NCI-H446 (cell line): ENCODE measurements around the gene BCO2.

Source experiments
- DNase-seq, 2 experiments: peaks; one replicate each; lab custom pipeline; 2025; lab: John Stamatoyannopoulos, UW

Gene BCO2

DNA sequence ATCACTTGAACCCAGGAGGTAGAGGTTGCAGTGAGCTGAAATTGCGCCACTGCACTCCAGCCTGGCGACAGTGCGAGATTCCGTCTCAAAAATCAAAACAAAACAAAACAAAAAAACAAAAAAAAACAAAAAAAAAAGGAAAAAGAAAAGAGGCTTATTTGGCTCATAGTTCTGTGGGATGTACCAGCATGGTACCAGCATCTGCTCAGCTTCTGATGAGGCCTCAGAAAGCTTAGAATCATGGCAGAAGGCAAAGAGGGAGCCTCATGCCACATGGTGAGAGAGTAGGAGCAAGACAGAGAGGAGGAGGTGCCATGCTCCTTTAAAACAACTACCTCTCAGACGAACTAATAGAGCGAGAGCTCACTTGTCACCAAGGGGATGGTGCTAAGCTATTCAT, 40.3 kb downstream of the BCO2 start:
- no peak for DNase-seq

DNA sequence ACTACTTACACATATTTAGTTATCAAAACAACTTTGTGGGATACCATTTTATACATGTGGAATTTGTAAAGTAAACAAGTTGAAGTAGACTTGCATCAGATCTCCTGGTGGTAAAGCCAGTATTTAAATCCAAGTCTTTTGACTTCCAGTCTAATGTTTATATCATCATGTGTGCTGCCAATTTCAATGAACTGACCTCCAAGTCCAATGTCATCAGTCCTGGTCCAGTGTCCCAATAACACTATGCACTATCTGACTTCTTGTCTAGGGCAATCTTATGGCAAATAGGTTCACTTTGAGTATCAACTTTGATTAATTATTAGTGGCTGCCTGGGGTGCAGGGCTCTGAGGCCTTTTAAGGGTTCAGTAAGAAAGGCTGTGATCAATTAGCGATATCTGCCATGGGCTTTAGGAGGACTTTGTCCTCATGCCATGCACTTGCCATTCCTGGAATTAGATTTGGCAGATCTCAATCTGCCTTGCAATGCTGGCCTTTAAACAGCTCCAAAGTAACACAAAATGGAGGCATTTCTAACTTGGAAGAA, 41.3 kb downstream of the BCO2 start:
- DNase-seq = no peak

DNA sequence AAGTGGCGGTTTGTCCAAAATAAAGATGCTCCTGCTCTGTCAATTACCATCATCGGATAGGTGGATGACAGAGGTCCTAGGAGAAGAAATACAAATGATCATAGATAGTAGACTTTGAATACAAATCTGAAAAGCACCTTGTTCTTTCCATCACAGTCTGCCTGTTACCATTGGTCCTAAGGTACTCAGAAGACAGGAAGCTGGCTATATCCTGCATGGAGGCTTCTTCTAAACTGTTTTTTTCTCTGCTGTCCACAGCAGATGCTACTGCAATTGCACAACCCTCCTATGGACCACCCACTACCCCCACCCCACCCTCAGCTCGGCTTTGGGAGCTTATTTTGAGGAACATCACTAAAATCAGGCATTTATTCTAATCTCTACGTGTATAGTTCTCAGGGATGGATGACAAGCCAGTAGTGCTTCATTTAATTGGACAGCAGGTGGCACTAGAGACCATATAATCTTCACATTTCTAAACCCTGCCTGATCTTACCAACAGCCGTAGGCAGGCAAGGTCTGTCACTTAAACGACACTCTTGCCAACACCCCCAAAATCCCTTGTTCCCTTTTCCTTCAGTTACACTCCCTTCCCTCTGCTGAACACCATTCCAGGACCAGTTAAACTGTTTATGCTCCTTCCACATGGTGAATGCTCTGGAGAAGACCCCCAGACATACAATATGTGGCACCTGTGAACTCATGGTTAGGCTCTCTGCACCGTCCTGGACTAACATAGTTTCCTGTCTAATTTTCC, 44.3 kb downstream of the BCO2 start:
- DNase-seq = peak; percentile 68 to 83

DNA sequence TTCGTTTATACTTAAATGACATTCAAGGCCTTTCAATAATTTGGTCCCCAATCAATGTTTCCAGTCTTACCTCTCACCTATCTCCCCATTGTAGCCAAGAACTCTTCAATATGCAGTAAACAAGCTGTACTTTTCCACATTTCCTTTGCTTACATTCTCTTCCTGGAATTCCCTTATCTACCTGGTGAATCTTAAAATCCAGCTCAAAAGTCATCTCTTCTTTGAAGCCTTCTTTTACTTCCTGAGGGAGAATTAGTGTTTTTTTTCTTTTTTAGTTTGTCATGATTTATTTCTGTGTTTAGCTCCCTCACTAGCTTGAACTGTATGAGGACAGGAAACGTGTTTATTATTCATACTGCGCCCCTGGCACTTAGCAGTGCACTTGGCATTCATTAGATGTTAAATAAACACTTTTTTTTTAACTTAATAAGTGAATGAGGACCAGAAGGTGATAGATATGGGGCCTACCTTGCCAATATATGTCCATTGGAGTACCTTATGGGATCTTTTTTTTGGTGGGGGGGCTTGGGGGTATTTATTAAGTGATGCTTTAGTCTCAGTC, 46.0 kb downstream of the BCO2 start:
- DNase-seq = no peak

DNA sequence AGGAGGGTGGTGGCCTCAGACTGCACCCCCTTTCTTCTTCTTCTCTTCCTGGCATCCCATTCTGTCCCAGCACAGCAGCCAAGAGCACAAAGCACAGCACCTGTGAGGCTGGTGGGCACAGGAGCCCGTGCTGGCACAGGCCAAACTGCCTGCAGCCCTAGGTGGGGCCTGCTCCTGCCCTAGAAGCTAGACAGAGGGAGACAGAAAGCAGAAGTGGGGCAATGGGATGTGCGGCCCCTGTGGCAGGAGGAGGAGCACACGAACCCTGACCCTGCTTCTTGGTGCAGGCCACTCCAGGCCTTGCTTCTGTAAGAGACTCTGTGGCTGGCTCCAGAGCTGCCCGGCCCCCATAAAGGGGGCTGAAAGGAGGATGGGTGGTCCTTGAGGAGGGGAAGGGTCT, 47.0 kb downstream of the BCO2 start:
- DNase-seq = no peak

DNA sequence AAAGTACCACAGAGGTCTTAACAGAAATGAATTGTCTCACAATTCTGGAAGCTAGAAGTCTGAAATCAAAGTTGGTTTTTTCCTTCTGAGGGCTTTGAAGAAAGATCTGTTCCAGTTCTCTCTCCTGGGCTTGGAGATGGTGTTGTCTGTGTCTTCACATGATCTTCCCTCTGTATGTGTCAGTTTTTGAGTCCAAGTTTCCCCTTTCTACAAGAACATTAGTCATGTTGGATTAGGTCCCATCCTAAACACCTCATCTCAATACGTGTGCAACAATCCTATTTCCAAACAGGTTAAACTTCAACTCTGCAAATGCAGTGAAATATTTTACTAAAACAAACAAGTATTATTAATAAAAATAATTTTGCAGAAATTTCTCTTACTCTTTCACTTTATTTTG, 47.8 kb downstream of the BCO2 start:
- DNase-seq = no peak

DNA sequence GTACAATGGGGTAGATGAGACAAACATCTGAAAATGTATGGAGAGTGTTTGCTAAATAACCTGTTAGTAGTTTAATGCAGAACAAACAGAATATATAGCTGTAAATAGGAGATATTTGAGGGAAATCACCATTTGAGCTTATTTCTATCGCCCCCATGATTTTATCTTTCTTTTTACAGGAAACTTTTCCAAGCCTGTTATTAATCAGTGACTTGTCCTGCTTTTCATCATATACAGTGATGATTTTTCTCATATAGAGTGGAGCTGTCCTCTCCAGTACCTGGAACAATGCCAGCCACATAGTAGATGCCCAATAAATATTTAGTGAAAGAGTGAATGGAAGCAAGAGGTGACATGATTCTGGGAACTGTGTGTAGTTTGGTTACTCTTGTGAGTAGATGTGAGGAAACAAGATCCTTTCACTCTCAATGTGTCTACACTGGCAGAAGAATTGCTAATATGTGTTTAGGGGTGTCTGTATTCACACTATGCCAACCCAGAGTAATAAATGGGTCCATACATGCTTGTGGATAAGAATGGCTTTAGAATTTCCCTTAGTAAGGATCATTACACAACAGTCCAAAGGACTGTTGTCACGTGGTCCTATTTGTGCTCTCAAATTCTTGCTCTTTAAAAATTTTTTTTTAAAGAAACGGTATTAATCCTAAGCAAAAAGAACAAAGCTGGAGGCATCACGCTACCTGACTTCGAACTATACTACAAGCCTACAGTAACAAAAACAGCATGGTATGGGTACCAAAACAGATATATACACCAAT, 48.6 kb downstream of the BCO2 start:
- no peak for DNase-seq

DNA sequence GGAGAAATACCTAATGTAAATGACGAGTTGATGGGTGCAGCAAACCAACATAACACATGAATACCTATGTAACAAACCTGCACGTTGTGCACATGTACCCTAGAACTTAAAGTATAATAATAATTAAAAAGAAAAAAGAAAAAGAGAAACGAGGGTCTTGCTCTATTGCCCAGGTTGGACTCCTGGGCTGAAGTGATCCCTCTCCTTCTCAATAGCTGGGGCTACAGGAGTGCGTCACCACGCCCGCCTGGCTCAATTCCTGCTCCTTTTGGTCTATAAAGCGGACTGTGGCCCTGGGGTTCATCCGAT, 50.4 kb downstream of the BCO2 start:
- no peak for DNase-seq

DNA sequence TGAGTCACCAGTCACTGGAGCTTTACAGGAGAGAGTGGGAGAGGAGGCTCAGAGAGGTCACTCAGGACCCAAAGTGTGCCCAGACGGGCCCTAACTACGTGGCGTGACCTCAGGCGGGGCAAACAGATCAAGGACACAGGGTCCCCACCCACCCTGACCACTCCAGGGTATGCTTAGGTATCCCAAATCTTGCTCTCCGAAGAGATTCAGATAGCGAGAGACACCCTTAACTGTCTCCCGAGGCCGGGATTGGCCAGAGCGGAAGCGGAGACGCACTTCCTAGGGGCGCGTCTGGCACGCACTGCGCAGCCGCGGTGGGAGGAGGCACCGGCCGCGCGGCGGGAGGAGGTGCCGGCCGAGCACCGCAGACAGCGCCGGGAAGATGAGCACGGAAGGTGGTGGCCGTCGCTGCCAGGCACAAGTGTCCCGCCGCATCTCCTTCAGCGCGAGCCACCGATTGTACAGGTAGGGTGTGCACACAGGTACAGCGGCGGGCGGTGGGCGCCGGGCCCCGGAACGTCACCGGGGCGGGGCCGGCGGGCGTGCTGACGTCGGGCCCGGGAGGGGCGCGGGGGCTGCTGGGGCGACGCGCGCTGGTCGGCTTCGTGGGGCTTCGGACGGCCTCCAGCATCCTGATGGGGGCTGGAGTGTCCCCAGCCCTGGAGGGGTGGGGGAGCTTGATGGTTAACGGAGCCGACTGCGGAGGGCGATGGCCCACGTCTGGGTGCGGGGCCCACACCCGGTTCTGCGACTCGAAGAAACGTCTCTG, 50.9 kb downstream of the BCO2 start, which contains the start of gene PTS:
TSS of gene PTS (plus strand) at position 367 of the 769 bp plus-strand sequence. CDS start at position 383, 16 bp downstream.
- DNase-seq = peak; percentile 79 to 92

DNA sequence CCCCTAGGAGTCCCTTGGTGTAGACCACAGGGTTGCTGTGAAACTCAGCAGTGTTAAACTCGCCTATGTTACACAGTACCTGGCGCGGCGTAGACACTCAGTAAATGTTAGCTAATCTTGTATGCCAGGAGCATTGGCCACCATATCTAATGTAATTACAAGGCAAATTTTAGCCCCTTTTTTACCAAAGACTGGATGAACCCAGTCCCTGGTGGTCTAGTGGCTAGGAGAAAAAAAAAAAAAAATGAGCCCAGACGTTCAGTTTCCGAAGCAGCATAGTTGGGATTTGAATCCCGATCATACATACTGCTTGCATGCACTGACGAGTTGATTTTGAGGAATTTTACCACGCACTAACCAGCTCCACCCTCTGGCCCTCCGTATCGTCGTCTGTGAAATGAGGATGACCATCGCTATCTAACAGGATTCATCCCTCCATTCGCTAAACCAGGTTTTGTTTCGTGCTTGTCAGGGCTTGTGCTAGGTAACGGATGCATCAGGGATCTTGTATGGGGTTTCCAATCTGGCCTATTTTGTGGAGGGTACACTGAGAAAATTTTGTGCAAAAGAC, 51.6 kb downstream of the BCO2 start:
- no peak for DNase-seq

DNA sequence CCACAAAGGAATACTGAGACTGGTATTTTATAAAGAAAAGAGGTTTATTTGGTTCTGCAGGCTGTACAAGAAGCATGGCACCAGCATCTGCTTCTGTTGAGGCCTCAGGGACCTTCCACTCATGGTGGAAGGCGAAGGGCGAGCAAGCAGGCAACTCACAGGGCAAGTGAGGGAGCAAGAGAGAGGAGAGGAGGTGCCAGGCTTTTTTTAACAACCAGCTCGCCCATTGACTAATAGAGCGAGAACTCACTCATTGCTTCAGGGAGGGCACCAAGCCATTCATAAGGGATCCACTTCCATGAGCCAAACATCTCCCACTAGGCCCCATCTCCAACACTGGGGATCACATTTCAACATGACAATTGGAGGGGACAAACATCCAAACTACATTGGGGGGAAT, 52.2 kb downstream of the BCO2 start:
- no peak for DNase-seq

DNA sequence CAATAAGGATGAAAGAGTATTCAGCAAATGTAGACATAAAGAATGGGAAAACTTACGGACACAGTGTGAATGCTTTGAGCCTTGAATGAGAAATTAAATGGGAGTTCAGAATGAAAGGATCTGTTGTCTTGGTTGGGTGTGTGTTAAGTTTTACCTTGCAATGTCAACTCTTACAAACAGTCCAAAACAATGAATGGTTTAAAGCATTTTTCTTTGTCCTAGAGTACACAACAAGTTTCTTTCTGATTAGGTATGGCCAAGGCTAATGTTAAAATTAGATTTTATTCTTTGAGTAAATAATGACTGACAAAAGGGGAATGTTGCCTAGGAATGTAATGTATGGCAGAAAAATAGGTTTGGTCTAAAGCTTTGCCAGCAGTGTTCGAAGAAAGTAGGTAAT, 53.4 kb downstream of the BCO2 start:
- no peak for DNase-seq

DNA sequence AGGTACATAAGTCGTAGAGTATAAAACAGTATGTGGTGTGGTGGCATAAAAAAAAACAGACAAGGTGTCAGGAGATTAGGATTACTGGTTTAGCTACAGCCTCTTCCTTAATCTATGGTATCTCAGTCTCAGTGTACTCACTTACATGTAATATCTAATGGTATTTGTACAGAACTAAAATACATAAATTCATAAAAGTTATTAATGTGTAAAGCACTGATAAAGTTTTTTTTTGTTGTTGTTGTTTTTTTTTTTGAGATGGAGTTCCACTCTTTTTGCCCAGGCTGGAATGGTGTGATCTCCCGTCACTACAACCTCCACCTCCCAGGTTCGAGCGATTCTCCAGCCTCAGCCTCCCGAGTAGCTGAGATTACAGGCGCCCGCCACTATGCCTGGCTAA, 53.8 kb downstream of the BCO2 start:
- DNase-seq = no peak

DNA sequence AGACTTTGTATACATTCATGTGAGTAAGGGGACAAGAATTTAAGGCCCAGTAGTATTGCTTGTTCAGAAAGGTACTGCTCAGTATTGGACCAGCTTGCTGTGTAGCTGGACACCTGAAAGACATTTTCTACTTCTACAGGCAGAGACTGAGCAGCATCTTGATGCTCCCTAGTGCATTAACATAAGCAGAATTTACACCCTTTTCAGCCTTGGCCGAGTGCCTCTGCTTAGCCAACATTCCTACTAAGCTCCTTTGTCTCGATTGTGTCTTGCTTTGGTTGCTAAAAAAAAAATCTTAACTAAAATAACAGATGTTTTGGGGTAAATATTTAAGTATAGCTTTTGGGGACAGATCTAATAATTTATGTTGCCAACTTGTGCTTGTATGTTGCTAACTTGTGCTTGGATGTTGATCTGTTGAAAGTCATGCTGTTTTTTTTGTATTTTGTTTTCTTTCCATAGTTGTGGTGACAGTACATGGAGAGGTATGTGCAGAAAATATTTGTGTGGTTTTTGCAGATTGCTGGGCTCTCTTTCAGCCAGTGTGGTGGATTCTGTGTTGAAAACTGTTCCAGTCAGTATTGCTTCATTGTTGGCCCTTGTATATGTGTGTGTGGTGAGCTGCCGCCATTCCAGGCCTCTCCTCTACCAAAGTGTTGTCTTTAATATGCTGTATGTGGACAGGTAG, 54.6 kb downstream of the BCO2 start:
- DNase-seq = no peak

DNA sequence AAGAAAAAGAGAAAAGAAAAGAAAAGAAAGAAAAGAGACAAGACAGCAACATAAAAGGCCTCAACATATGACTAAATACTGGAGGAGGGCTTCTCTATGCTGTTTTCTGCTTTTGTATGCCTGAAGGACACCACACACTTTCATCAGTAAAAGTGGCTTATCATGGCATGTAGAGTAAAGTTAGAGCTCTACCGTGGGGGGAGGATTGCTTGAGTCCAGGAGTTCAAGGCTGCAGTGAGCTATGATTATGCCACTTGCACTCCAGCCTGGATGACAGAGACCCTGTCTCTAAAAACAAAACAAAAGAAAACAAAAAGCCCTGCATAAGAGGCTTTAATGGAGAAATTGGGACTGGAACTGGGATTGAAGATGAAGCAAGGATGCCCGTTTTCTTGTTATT, 56.6 kb downstream of the BCO2 start:
- DNase-seq = no peak

DNA sequence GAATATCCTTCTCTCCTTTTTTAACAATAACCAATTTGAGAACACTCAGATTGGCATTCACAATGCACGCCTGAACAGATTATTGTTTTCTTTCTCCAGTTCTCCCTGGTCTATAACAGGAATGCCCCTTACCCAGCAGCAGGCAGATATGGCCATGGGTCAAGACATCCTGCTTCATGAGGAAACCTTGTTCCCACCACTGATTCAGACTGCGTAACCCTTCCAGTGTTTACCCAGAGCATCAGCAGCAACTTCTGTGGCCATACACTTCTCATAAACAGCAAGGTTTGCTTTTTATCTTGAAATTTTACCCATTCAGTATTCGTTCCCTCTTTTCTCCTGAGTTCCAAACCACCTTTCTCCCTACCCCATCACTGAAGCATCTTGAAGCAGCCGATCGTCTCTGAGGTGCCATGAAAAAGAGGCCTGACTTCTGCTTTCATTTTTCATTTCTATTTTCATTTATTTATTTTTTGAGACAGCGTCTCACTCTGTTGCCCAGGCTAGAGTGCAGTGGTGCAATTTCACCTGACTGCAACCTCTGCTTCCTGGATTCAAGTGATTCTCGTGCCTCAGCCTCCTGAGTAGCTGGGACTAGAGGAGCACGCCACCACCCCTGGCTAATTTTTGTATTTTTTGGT, 60.6 kb downstream of the BCO2 start:
- no peak for DNase-seq

DNA sequence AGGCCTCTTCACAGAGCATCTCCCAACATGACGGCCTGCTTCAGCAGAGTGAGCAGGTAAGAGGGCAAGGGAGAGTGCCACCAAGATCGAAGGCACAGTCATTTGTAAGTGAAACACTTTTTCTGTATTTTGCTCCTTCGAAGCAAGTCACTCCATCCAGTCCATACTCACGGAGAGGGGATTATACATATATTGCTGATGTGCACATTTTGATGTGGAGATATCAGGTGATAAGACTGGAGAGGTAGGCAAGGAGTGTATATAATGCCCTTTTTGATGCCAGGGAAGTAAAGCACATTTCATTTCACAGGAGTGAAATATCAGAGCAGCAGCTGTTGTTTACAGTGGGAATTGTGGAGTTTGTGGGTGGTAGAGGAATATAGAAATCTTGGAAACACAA, 62.1 kb downstream of the BCO2 start:
- no peak for DNase-seq

DNA sequence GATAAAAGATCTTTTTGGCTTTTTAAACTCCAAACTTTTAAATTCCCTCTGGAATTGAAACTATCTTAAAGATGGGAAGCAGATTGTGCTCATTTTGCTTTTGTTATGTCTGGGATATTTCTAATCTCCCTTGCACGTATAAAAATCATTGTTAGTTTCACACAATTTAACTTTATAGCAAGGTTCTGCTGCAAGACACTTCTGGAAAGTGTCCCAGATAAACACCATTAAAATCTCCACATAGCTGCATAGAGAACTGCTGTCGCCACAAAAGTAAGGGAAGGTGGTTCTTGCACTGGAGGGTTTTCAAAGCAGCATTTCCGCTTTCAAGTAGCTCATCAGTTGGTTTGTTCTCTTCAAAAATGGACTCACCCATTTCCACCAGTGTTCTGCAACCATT, 62.7 kb downstream of the BCO2 start:
- DNase-seq = no peak

DNA sequence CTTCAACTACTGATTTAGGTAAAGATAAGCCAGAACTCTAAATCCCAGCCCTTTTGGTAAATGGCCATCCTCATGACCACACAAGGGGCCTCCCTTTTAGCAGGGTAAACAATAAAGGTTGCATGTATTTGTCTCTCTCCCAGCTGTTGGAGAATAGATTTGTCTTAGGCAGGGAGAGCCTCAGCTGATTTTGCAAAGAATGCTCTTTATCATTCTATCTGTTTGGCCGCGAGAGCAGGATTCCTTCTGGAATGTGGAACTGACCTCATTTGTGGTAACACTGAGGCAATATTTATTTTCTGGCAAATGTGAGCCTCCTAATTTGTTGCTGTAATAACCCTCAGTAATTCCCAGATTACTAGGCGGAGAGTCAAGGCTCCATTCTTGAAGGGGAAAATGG, 66.2 kb downstream of the BCO2 start:
- no peak for DNase-seq

DNA sequence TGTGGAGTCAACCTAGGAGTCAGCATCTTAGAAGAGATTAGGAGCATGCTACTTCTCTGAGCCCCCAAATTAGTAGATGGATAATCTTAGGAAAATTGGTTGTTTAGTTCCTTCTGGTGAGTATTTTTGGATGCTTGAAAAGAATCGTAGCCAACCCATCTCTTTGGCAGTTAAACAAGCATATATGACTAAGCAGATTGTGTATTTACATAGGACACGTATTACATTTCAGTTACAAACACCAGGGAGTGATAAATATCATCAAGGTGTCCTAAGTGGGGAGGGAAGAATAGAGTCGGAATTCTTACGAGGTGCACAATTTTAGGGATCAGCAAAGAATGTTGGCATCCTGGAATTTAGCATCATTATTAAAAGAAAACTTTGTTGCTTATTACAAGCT, 71.9 kb downstream of the BCO2 start:
- DNase-seq = no peak

DNA sequence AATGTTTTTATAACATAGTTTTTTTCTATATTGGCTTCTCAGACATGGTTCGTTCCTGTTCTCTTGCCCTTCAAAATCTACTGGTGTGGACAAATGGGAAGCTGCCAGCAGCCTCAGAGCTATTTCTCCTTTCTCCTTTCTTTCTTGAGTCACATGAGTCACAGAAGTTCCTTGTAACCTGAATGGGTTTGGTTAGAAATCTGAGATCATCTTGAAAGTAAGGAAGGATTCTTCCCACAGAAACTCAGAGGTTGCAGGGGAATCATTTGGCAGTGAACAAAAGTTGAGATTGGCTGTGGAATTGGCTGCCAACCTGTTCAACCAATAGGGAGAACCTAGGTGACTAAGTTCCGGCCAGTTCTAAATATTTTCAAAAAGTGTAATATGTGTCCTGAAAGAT, 72.9 kb downstream of the BCO2 start:
- no peak for DNase-seq
